Stimulated activated CD8-positive, alpha-beta memory T cell treated with anti-CD3 and anti-CD28 coated beads, Interleukin-2, amount 100 ng/mL, for 1 hour (primary cell): ENCODE results near the gene APBB2.
"Not testable (repeated sequence)": the region's sequence is repeated elsewhere in the genome, so short reads cannot be mapped to it uniquely, and the experiment has no call there.

Source experiments
- DNase-seq, 2 donors: peaks; one replicate each; pipeline ENCODE4 v3.0.0-alpha.2; 2020; ENCODE audit warnings: low read depth in 2 of 2

The APBB2 gene

GRCh38 chr4:40908297-40908696 is 306.0 kb downstream of the APBB2 start:
- no peak for DNase-seq

GRCh38 chr4:40905414-40905813 is 308.9 kb downstream of the APBB2 start:
- DNase-seq: no peak

- not testable (repeated sequence) for DNase-seq
These were observed 313.8 kb downstream of the APBB2 start for GRCh38 chr4:40900531-40900930.

DNA sequence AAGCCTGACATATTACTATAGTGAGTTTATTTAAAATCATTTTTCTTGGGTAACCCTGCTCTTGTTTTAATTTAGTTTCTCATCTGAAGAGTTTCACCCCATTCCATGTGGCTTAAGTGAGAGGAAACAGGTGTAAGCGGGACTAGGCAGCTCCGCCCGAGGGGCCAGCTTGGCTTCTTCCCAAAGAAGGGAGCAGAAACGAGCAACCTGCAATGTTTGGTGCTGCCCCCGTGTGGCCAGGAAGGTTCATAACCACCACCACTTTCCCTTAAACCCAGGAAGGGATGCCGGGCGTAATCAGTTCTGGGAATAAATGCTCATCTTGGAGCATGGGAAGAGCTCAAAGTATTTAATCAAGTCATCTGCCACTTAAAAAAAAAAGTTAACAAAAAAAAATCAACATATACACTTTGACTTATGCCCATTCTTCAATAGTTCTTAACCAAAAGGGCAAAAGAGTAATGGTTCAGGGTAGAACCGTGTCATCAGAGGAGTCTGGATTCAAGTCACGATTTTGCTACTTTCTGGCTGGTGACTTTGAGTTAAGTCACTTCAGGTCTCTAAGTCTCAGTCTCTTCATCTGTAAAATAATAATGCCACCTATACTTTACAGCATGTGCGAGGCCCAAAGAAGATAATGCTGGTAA is 316.7 kb downstream of the APBB2 start:
- peak; percentile 14 to 40 for DNase-seq

DNA sequence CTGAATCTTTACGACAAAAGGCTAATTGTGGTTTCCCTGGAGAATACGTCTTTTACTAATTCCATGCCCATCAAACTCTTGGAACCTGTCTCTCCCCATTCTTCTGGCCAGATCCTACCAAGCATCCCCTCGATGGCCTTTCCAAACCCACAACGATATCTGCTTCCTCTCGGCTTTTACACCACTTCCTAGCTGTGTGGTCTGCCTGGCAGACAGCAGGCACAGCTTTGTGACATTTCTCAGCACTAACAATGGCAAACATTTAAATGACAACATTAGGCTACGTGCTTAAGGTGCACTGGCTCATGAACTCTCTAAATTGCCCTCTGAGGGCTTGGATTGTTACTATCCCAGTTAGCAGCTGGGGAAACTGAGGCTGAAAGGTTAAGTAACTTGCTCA is 323.6 kb downstream of the APBB2 start:
- no peak for DNase-seq

DNA sequence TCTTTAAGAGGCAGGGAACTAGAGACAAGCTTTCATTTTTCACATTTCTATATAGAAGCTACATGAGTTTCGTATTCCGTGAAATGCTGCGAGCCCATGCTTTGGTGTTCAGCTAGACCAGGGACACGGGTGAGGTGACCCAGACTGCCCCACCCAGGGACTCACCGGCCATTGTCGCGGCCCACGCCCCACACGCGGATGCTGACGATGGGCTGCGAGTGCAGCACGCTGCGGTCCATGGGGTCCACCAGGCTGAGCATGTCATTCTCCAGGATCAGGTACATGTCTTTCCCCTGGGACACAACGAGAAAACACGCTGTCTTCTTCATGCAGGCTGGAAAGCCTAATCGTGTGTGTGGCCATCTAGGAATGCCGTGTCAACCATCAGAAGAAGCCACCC is 324.1 kb downstream of the APBB2 start:
- DNase-seq: no peak

DNA sequence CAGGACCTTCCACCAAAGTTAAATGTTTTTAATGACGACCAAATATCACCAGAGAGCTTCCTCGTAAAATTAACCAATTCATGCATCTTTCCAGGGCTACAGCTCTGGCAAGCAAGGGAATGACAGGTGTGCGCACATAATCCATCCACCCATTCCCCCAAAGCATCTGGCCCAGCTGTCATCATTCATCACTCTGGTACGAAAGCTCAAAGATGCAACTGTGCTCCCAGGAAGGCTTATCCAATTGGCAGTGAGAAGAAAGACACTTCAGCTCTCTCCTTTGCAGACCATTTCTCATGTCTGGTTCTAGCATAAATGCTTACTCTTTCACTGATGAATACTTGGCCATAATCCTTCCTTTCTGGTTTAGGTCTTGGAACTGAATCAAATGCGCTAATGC is 325.4 kb downstream of the APBB2 start:
- no peak for DNase-seq

DNA sequence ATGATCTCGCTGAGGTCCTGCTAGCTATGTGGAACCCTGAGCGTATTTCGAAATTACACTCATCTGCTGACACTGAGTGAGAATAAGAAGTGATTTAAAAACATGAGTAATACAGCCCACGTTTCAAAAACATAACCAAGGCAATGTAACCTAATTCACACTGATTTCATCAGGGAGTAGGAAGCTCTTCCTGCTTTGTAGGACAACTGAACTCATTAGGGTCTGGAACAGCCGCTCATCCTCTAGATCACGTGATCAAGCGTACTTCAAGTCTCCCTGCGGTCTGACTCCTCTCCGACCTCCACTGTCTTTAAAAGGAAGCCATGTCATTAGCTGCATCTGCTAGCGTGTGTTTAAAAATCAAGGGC is 326.6 kb downstream of the APBB2 start:
- DNase-seq: no peak

GRCh38 chr4:40886931-40887763 is 327.2 kb downstream of the APBB2 start:
- DNase-seq: no peak

DNA sequence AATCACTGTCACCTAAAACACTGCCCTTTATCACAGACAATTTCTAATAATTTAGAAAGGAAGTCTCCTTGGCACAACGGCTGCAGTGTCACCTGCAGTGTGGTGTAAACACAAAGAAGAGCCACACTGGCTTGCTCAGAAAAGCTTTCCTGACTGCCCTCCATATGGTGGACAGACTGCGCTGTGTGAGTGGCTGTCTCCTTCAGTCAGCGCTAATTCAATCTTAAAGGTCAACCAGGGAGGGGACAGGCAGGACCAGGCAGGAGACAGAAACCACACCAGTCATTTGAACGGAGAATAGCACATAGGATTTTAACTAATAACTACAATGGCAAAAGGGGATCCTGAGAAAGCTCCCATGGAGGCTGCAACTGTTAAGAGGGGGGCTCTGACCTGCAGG is 332.5 kb downstream of the APBB2 start:
- no peak for DNase-seq

DNA sequence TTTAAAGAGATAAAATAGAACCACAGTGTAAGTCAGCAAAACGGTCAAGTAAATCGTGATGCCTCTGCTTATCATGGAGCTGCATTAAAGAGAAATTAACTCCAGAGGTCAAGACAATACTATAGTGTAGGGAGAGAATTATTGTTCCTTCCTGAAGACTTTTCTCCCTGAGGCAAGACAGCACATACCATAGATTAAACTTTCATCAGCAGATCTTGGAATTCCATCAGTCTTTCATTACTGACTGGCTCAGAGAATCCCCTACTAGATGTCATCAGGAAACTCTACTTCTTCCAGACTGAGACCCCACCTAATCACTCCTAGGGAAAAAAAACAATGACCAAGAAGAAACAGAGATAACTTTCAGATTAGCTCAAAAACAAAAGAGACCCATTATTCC is 333.2 kb downstream of the APBB2 start:
- DNase-seq: no peak

- DNase-seq: no peak
These were observed 335.7 kb downstream of the APBB2 start for GRCh38 chr4:40878548-40879055.

GRCh38 chr4:40877081-40877480 is 337.3 kb downstream of the APBB2 start:
- no peak for DNase-seq

GRCh38 chr4:40875507-40876150 is 338.7 kb downstream of the APBB2 start:
- no peak for DNase-seq

- no peak for DNase-seq
These were observed 339.4 kb downstream of the APBB2 start for GRCh38 chr4:40874901-40875300.

GRCh38 chr4:40874331-40874730 is 340.0 kb downstream of the APBB2 start:
- DNase-seq: no peak

GRCh38 chr4:40871695-40872250 is 342.6 kb downstream of the APBB2 start:
- DNase-seq: no peak

- DNase-seq: no peak
These were observed 344.2 kb downstream of the APBB2 start for GRCh38 chr4:40870150-40870549.

- no peak for DNase-seq
These were observed 348.6 kb downstream of the APBB2 start for GRCh38 chr4:40865696-40866095.

DNA sequence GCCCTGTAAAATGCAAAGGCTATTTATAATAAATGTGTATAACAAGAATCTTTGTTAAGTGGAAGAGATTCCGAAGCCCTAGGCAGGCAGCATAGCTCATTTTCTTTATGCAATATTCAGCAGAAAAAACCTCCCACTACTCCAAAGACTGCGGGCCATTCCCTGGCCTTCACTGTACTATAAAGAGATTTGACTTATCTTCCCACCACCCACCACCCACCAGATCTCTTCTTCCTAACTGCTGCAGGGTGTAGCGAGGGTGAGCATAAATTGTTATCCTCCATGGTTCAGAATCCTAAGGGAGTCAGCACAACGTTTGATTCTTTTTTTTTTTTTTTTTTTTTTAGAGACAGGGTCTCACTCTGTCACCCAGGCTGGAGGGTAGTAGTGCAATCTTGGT is 349.8 kb downstream of the APBB2 start:
- DNase-seq: no peak

DNA sequence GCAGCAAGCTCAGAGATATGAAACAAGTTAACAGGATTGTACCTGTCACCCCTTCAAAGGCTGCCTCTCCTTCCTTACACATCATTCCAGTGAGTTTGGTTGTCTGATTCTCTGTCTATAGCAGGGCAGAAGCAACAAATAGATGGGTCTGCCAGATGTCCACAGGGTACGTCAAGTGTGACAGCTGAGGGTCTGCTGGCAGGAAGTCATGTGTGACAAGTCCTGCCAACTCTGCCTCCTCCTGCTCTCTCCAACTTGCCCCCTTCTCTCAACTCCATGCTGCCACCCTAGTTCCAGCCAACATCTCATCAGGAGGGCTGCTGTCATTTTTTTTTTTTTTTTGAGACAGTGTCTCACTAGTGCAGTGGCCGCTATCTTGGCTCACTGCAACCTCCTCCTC is 355.4 kb downstream of the APBB2 start:
- DNase-seq: no peak

- DNase-seq: no peak
These were observed 356.4 kb downstream of the APBB2 start for GRCh38 chr4:40857956-40858355.
